Measurements from ENCODE around the gene SSTR3. TPM values are rescaled to one million over a fixed set of nuclear protein-coding genes. Genes with fewer than 3 reads are reported as not detected.
A peak's percentile ranks its signal among the peaks of the same experiment; 100 is the strongest.

Gene SSTR3
- total and polyA plus RNA-seq, 9 of the 15 experiments (the other 6 are each of a cell fraction or from before 2014, with no cell fraction given): 0.03 TPM; not detected in 8

- TF ChIP-seq GTF3C2 (IDR thresholded peaks at IDR 0.05; ENCODE audit: borderline replicate concordance, extremely low read depth, insufficient read length) (no peak), ZFP91 (CRISPR knock-in tag; IDR thresholded peaks at IDR 0.05) (no peak), SIN3A (IDR thresholded peaks at IDR 0.05; ENCODE audit: borderline replicate concordance in 2 of 2, control insufficient read depth in 1 of 2, low read depth in 2 of 2, low read length in 2 of 2) (peak in 1 of 2 experiments; percentile 83; a peak in 1 of 4 replicates), IRF1 (CRISPR knock-in tag; IDR thresholded peaks at IDR 0.05; ENCODE audit: borderline replicate concordance) (no peak), ZNF232 (CRISPR knock-in tag; IDR thresholded peaks at IDR 0.05) (no peak), ZC3H11A (IDR thresholded peaks at IDR 0.05; ENCODE audit: low read depth, low read length) (no peak), CEBPZ (IDR thresholded peaks at IDR 0.05; ENCODE audit: borderline replicate concordance, low read depth, low read length) (no peak), ZBTB7A (IDR thresholded peaks at IDR 0.05; ENCODE audit: borderline replicate concordance, control insufficient read depth, low read depth, low read length) (peak; percentile 55; the same call in 1 of the 2 replicates), TCF15 (CRISPR knock-in tag; IDR thresholded peaks at IDR 0.05) (no peak), CREB1 (IDR thresholded peaks at IDR 0.05) (0 out of 2 replicates have a peak, but pooled peaks have one; percentile 44), CREB1 (CRISPR knock-in tag; IDR thresholded peaks at IDR 0.05) (0 out of 2 replicates have a peak, but pooled peaks have one; percentile 15), TEAD2 (tag; IDR thresholded peaks at IDR 0.05) (no peak), E2F8 (IDR thresholded peaks at IDR 0.05; ENCODE audit: low read depth, partially characterized antibody) (no peak), RHOXF2B (CRISPR knock-in tag; conservative IDR thresholded peaks at IDR 0.05) (no peak)
These were observed 30.2 kb upstream of the SSTR3 start (continued) for GRCh38 chr22:37242395-37242918.

Measured in K562 (cell line).